ENCODE measurements around the gene NRXN3. TPM values are rescaled to one million over a fixed set of nuclear protein-coding genes. Genes with fewer than 3 reads are reported as not detected.
A peak's percentile ranks its signal among the peaks of the same experiment; 100 is the strongest.

NRXN3 gene
- total and polyA plus RNA-seq, 4 donors = 21.9 to 73.4 (median 65.7) TPM

DNA sequence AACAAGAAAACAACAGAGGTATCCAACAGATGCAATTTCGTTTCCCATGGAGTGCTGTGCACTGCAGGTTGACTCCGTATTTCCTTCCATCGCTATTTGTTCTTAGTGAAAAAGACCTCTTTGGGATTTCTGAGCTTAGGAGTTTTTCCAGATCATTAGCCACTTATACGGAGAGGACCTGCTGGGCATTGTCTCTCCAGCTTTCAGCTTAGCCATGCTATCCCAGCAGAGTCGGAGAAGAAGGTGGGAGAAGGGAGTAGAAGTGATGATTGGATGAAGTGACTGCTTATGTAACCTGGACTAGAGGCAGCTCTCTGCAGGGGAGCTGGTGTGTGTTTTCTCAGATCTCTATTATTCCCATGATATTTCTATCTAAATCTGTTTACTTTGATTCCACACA, 1303.5 kb downstream of the NRXN3 start:
- Histone ChIP-seq H3K4me3 (ENCODE audit: low read depth, low read length) (no peak overlapping the region), H3K9me3 (ENCODE audit: control insufficient read depth, insufficient read depth, low read length) (no peaks in the 10 kb centered on the region), H3K36me3 (ENCODE audit: control insufficient read depth, insufficient read depth, low read length) (no peaks in the 10 kb centered on the region), H3K27me3 (ENCODE audit: control insufficient read depth, insufficient read depth, low read length) (no peaks in the 10 kb centered on the region), H3K27ac (ENCODE audit: low read depth, low read length) (no peak overlapping the region), H3K4me1 (ENCODE audit: control insufficient read depth, insufficient read depth, low read length) (no peaks in the 10 kb centered on the region)
- WGBS (ENCODE audit: insufficient coverage) = 19% methylated on average over 4 of the region's 5 CpGs
- peak in 1 of 6 donors; percentile 86 for DNase-seq (ENCODE audit: low read depth in 4 of 6, low spot score in 6 of 6)

DNA sequence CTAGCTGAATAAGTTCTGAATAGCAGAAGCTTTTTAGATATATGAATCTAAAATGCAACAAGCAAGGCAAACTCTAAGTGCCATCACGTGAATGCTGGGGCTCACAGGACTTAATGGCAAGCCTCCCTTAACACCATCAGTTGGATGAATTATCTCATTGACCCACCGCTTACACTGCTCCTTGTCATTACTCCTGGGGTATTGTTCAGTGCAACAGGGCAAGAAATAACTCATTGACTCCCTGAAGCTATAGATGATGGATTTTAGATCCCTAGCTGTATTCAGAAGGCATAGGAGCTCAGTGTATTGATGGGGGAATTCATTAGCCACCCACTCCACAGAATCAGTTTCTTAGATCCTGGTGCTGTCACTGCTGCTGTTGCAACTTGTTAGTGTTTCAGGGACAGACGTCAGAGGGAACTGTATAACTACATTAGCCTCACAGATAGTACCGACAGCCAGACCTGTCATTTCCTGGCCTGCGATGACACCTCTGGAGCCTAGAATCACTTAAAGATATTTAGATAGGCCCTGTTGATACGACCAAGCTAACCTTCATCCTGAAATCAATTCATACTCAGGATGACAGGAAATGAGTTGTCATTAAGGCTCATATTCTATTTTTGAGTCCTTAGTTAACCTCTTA, 1305.8 kb downstream of the NRXN3 start:
- no CpG with 5 or more reads among the region's 6 CpGs for WGBS (ENCODE audit: insufficient coverage)
- no peak overlapping the region for H3K27ac ChIP-seq (ENCODE audit: low read depth, low read length)
- no peak overlapping the region for H3K4me3 ChIP-seq (ENCODE audit: low read depth, low read length)
- no peaks in the 10 kb centered on the region for H3K27me3 ChIP-seq (ENCODE audit: control insufficient read depth, insufficient read depth, low read length)
- no peaks in the 10 kb centered on the region for H3K36me3 ChIP-seq (ENCODE audit: control insufficient read depth, insufficient read depth, low read length)
- no peaks in the 10 kb centered on the region for H3K9me3 ChIP-seq (ENCODE audit: control insufficient read depth, insufficient read depth, low read length)
- H3K4me1 ChIP-seq (ENCODE audit: control insufficient read depth, insufficient read depth, low read length) = no peaks in the 10 kb centered on the region
- peak in 1 of 6 donors; percentile 44 for DNase-seq (ENCODE audit: low read depth in 4 of 6, low spot score in 6 of 6)

DNA sequence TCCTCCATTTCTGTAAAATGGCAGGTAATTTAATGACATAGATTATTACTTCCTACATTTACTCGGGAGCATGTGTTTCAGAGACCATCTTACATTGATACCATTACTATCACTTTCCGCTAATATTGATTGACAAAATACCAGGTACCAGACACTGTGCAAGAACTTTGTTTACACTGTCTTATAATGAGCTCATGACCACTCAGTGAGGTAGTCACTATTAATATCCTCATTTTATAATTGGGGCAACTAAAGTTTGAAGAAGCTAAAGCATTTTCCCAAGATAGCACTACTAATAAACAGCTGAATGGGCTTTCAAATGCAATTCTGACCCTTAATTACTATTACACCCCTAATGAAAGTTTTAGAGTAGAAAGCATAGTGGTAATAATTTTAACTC, 1306.4 kb downstream of the NRXN3 start:
- H3K27me3 ChIP-seq (ENCODE audit: control insufficient read depth, insufficient read depth, low read length) = no peaks in the 10 kb centered on the region
- no peaks in the 10 kb centered on the region for H3K4me1 ChIP-seq (ENCODE audit: control insufficient read depth, insufficient read depth, low read length)
- no peaks in the 10 kb centered on the region for H3K9me3 ChIP-seq (ENCODE audit: control insufficient read depth, insufficient read depth, low read length)
- WGBS (ENCODE audit: insufficient coverage) = no CpG with 5 or more reads among the region's 2 CpGs
- DNase-seq (ENCODE audit: low read depth in 4 of 6, low spot score in 6 of 6) = no peak
- H3K4me3 ChIP-seq (ENCODE audit: low read depth, low read length) = no peak overlapping the region
- H3K27ac ChIP-seq (ENCODE audit: low read depth, low read length) = no peak overlapping the region
- no peaks in the 10 kb centered on the region for H3K36me3 ChIP-seq (ENCODE audit: control insufficient read depth, insufficient read depth, low read length)

DNA sequence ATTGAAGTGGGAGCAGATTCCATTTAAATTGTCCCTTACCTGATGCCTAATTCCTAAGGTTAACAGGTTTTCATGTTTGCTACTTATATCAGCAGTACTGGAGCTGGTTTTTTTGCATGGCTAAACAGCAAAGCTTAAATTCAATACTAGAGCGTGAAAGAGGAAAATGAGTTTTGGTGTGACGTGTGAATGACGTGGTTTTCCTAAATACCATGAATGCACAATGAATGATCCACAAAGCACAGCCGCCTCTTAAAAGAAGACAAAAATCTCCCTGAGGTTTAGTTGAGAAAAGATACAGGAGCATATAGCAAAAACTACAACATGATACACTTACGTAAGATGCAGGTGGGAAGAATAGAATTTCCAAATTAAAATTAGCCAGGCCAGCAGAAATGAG, 1310.0 kb downstream of the NRXN3 start:
- no peak for DNase-seq (ENCODE audit: low read depth in 4 of 6, low spot score in 6 of 6)
- Histone ChIP-seq H3K4me1 (ENCODE audit: control insufficient read depth, insufficient read depth, low read length) (no peaks in the 10 kb centered on the region), H3K4me3 (ENCODE audit: low read depth, low read length) (no peak overlapping the region), H3K27ac (ENCODE audit: low read depth, low read length) (no peak overlapping the region), H3K36me3 (ENCODE audit: control insufficient read depth, insufficient read depth, low read length) (no peaks in the 10 kb centered on the region), H3K9me3 (ENCODE audit: control insufficient read depth, insufficient read depth, low read length) (no peaks in the 10 kb centered on the region), H3K27me3 (ENCODE audit: control insufficient read depth, insufficient read depth, low read length) (no peaks in the 10 kb centered on the region)
- WGBS (ENCODE audit: insufficient coverage) = no CpG with 5 or more reads among the region's 5 CpGs

DNA sequence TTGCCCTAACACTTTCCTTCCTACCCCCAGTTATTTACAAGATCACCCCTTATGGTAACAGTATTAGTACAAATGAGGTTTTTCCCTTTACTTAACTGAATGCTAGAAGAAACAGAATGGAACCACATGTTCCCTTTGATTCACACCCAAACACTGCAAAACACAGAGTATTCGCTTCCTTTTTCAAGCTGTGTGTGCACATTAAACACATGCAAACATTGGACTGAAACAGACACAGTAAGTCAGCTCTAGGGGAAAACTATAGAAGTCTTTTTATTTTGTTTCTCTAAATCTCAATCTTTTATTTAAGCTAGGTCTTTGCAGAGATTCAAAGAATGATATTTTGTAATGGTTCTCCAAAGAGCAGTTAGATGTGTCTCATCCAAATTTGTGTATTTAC, 1312.7 kb downstream of the NRXN3 start:
- H3K9me3 ChIP-seq (ENCODE audit: control insufficient read depth, insufficient read depth, low read length) = no peaks in the 10 kb centered on the region
- H3K27me3 ChIP-seq (ENCODE audit: control insufficient read depth, insufficient read depth, low read length) = no peaks in the 10 kb centered on the region
- H3K36me3 ChIP-seq (ENCODE audit: control insufficient read depth, insufficient read depth, low read length) = no peaks in the 10 kb centered on the region
- DNase-seq (ENCODE audit: low read depth in 4 of 6, low spot score in 6 of 6) = peak in 2 of 6 donors; percentile 52 to 55
- no CpG with 5 or more reads among the region's 1 CpG for whole genome bisulfite sequencing (ENCODE audit: insufficient coverage)
- no peaks in the 10 kb centered on the region for H3K4me1 ChIP-seq (ENCODE audit: control insufficient read depth, insufficient read depth, low read length)
- no peak overlapping the region for H3K27ac ChIP-seq (ENCODE audit: low read depth, low read length)
- no peak overlapping the region for H3K4me3 ChIP-seq (ENCODE audit: low read depth, low read length)

DNA sequence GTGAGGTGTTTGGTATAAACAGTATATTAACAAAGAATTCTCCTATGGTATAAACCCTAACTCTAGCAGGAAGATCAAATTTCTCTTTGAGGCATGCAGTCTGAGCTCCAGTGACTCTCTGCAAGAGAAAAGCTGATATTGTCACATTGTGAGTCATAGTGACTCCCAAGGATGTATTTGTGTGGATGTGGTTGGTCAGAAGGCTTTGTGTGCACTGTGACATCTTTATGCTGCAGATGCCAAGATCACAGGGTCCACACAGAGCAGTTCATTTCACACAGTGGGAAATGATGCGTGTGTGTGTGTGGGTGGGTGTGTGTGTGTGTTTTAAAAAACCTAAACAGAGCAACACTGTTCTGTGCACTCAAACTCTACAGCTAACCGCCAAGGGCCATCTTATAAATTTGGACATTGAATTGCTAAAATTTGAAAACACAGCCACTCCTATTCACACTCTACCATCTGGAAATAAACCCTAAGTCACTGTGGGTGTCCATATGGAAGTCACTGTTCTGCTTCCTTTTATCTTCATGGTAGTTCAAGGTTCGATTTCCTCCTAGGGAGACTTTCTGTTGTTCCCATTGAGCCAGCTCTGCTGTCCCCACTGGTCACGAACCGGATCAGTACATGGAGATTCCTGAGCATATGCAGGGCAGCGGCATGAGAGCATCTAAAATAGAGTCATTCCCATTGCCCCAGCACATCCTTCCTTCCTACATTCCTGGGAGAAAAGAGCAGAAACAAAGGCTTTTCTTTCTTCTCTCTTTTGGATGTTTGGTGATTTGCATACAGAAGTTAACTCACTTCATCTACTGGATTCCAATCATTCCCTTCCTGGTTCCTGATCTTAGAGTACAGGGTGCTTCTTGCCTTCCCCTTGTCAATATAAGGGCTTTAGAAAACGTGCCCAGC, 1313.6 kb downstream of the NRXN3 start:
- DNase-seq (ENCODE audit: low read depth in 4 of 6, low spot score in 6 of 6) = peak in 2 of 6 donors; percentile 11 to 26
- no peaks in the 10 kb centered on the region for H3K4me1 ChIP-seq (ENCODE audit: control insufficient read depth, insufficient read depth, low read length)
- no peak overlapping the region for H3K4me3 ChIP-seq (ENCODE audit: low read depth, low read length)
- no peaks in the 10 kb centered on the region for H3K36me3 ChIP-seq (ENCODE audit: control insufficient read depth, insufficient read depth, low read length)
- H3K9me3 ChIP-seq (ENCODE audit: control insufficient read depth, insufficient read depth, low read length) = no peaks in the 10 kb centered on the region
- no peaks in the 10 kb centered on the region for H3K27me3 ChIP-seq (ENCODE audit: control insufficient read depth, insufficient read depth, low read length)
- no peak overlapping the region for H3K27ac ChIP-seq (ENCODE audit: low read depth, low read length)
- 49% methylated on average over 3 of the region's 7 CpGs for WGBS (ENCODE audit: insufficient coverage)

DNA sequence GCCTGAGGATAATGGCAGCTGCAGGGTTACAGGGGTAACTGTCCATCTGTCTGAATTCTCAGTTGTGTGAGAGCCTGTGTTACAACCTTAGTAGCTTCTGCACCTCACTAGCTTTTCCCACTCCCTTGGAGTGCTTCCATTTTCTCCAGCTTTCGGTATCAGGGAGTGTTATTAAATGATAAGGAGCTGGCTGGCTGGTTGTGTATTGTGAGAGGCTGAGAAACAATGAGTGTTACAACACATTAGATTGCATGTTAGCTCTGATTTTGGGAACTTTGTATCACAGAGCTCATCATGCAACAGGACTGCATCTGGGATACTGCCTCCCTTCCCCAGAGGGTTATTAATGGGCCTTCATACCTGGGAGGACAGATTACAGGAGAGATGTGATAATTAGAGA, 1317.5 kb downstream of the NRXN3 start:
- DNase-seq (ENCODE audit: low read depth in 4 of 6, low spot score in 6 of 6) = peak in 1 of 6 donors; percentile 36
- no CpG with 5 or more reads among the region's 1 CpG for WGBS (ENCODE audit: insufficient coverage)
- no peaks in the 10 kb centered on the region for H3K27me3 ChIP-seq (ENCODE audit: control insufficient read depth, insufficient read depth, low read length)
- H3K27ac ChIP-seq (ENCODE audit: low read depth, low read length) = no peak overlapping the region
- H3K9me3 ChIP-seq (ENCODE audit: control insufficient read depth, insufficient read depth, low read length) = no peaks in the 10 kb centered on the region
- H3K4me3 ChIP-seq (ENCODE audit: low read depth, low read length) = no peak overlapping the region
- H3K4me1 ChIP-seq (ENCODE audit: control insufficient read depth, insufficient read depth, low read length) = no peaks in the 10 kb centered on the region
- H3K36me3 ChIP-seq (ENCODE audit: control insufficient read depth, insufficient read depth, low read length) = no peaks in the 10 kb centered on the region

DNA sequence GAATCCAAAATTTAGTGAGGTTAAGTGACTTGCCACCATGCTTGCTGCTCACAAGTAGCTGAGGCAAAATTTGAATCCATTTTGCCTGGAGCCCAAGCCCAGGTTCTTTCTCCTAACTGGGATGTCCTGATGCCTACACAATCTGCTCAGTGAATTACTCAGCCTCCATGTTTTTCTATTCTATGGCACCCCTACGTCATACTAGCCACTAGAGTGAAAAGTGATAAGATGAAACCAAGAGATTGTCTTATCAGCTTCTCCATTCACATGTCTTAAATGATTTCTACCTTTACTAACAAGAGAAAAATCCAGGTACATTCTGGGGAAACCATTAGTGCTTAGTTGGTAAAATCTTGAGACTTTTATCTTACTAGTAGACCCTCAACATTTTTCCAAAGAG, 1321.0 kb downstream of the NRXN3 start:
- DNase-seq (ENCODE audit: low read depth in 4 of 6, low spot score in 6 of 6) = no peak
- WGBS (ENCODE audit: insufficient coverage) = no CpG with 5 or more reads among the region's 1 CpG

DNA sequence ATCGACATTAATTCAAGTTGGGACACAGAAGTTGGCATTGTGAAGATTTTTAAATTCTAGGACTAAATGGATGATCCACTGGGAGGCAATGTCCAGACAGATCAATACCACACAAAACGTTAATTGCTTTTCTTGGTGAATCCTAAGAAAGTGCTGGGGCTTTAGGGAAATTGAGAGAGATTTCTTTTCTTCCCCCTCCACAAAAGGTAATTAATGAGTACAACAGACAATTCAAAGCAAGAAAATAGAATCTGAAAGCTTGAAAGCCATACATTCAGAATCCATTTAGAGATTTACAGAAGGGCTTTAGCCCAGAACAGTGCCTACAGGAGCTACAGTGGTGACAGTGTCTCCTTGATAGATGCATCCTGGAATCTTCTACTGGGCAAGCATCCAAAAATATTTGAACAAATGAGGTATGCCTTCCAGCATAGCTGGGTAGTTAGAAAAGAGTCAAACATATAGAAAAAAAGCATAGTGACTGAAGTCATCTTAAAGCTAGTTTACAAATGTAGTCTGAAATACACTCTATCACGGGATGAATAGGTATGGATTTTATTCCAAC, 1323.0 kb downstream of the NRXN3 start:
- Histone ChIP-seq H3K4me3 (ENCODE audit: low read depth, low read length) (no peak overlapping the region), H3K36me3 (ENCODE audit: control insufficient read depth, insufficient read depth, low read length) (no peaks in the 10 kb centered on the region), H3K27me3 (ENCODE audit: control insufficient read depth, insufficient read depth, low read length) (no peaks in the 10 kb centered on the region), H3K27ac (ENCODE audit: low read depth, low read length) (no peak overlapping the region), H3K9me3 (ENCODE audit: control insufficient read depth, insufficient read depth, low read length) (no peaks in the 10 kb centered on the region), H3K4me1 (ENCODE audit: control insufficient read depth, insufficient read depth, low read length) (no peaks in the 10 kb centered on the region)
- DNase-seq (ENCODE audit: low read depth in 4 of 6, low spot score in 6 of 6) = peak in 1 of 6 donors; percentile 42
- WGBS (ENCODE audit: insufficient coverage) = no CpG with 5 or more reads among the region's 3 CpGs

More for the DNA sequence above, 1321.0 kb downstream of the NRXN3 start:
- Histone ChIP-seq H3K27ac (ENCODE audit: low read depth, low read length) (no peak overlapping the region), H3K27me3 (ENCODE audit: control insufficient read depth, insufficient read depth, low read length) (no peaks in the 10 kb centered on the region), H3K4me1 (ENCODE audit: control insufficient read depth, insufficient read depth, low read length) (no peaks in the 10 kb centered on the region), H3K4me3 (ENCODE audit: low read depth, low read length) (no peak overlapping the region), H3K36me3 (ENCODE audit: control insufficient read depth, insufficient read depth, low read length) (no peaks in the 10 kb centered on the region), H3K9me3 (ENCODE audit: control insufficient read depth, insufficient read depth, low read length) (no peaks in the 10 kb centered on the region)
